ENCODE results near the gene LEFTY2. TPM values are rescaled to one million over a fixed set of nuclear protein-coding genes. Genes with fewer than 3 reads are reported as not detected.
"Not testable (repeated sequence)": the region's sequence is repeated elsewhere in the genome, so short reads cannot be mapped to it uniquely, and the experiment has no call there.

LEFTY2 gene
- total RNA-seq, 1 experiment from 2014 or later, result not detected

DNA sequence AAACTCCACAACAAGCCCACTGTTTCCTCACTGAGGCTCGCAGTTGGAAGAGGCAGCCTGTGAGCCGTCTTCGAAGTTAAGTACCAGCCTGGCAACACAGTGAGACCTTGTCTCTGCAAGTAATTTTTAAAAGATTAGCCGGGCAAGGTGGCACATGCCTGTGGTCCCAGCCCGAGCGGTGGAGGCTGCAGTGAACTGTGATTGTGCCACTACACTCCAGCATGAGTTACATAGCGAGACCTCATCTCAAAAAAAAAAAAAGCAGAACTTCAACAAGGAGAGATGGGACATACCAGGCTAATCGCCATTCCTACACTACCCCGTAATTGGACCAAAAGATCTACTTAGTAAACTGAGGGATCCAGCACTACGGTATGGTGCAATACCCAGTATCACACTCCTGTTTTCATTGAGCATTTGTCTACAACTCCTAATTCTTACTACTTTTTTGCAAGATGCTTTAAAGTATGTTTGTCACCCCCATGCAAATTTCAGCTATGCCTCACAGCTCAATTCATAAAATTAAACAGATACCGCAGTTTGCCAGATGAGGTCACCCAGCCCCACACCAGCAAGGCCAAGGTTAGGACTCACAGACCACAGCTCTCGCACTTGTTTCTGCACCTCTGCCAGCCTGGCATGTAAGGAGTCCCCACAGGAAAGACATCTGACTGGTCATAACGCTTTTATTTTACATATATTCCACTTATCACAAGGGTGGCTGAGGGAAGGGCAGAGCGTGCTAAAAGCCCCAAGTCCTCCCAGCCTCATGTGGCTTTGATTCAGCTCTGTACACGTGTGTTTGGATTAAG is 37.1 kb upstream of the LEFTY2 start:
- POLR2A ChIA-PET (ENCODE audit: unreplicated experiment), result no interaction called here
- intact Hi-C loops (cut with micrococcal nuclease), result loop anchor here (5.0 to 10.0 kb wide), 2 partner anchors 131 to 653 kb away; no protein-coding TSS in a partner anchor
- Histone ChIP-seq H3K79me2 (ENCODE audit: low read length) (no peaks in the 10 kb centered on the region), H3F3A (ENCODE audit: low read length, unreplicated experiment) (peaks cover 3% of the 10 kb centered on the region), H3K27me3 (ENCODE audit: low read length) (no peaks in the 10 kb centered on the region), H3K4me2 (ENCODE audit: low read length) (no peak overlapping the region), H3K9ac (ENCODE audit: low read length) (no peak overlapping the region), H3K27ac (ENCODE audit: low read length) (no peak overlapping the region), H2AFZ (ENCODE audit: low read length) (no peak overlapping the region), H3K4me3 (ENCODE audit: low read length) (no peak overlapping the region), H3K9me2 (replicated peaks; ENCODE audit: low read length) (no peaks in the 10 kb centered on the region), H3K4me1 (ENCODE audit: insufficient read depth, low read length) (peaks cover 2% of the 10 kb centered on the region; the same call in 1 of the 2 replicates), H3K9me3 (ENCODE audit: low read length) (no peaks in the 10 kb centered on the region), H3K36me3 (ENCODE audit: low read depth, low read length) (peaks cover 29% of the 10 kb centered on the region), H4K20me1 (ENCODE audit: low read length) (no peaks in the 10 kb centered on the region)
- TF ChIP-seq EZH2 (IDR thresholded peaks at IDR 0.05; ENCODE audit: low read length, unreplicated experiment), result no peak
- TF ChIP-seq, protein P1, sequence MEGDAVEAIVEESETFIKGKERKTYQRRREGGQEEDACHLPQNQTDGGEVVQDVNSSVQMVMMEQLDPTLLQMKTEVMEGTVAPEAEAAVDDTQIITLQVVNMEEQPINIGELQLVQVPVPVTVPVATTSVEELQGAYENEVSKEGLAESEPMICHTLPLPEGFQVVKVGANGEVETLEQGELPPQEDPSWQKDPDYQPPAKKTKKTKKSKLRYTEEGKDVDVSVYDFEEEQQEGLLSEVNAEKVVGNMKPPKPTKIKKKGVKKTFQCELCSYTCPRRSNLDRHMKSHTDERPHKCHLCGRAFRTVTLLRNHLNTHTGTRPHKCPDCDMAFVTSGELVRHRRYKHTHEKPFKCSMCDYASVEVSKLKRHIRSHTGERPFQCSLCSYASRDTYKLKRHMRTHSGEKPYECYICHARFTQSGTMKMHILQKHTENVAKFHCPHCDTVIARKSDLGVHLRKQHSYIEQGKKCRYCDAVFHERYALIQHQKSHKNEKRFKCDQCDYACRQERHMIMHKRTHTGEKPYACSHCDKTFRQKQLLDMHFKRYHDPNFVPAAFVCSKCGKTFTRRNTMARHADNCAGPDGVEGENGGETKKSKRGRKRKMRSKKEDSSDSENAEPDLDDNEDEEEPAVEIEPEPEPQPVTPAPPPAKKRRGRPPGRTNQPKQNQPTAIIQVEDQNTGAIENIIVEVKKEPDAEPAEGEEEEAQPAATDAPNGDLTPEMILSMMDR (conservative IDR thresholded peaks at IDR 0.05; ENCODE audit: low read depth, low read length), result no peak
- CTCF ChIA-PET, result interaction anchor here (0.7 to 1.0 kb wide), 2 partner anchors 10 to 87 kb away, joined by 5 read pairs; no protein-coding TSS in a partner anchor
- no TSS peak for BruUV-seq (replicated peaks)
- DNase-seq (no peak), ATAC-seq (no peak)

DNA sequence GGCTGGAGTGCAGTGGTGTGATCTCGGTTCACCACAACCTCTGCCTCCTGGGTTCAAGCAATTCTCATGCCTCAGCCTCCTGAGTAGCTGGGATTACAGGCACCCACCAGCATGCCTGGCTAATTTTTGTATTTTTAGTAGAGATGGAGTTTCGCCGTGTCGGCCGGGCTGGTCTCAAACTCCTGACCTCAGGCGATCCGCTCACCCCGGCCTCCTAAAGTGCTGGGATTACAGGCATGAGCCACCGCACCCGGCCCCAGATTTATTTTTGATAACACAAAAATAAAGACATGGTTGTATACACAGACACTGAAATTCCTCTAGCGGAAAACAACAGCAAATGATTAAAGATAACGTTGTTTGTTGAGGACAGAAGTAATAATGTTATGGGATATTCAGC is 34.1 kb upstream of the LEFTY2 start:
- H3K4me1 ChIP-seq (ENCODE audit: insufficient read depth, low read length); CTCF ChIA-PET; H3K9me3 ChIP-seq (ENCODE audit: low read length); H2AFZ ChIP-seq (ENCODE audit: low read length); H3K4me3 ChIP-seq (ENCODE audit: low read length); DNase-seq; H3K4me2 ChIP-seq (ENCODE audit: low read length); H3K27me3 ChIP-seq (ENCODE audit: low read length); H4K20me1 ChIP-seq (ENCODE audit: low read length); H3K36me3 ChIP-seq (ENCODE audit: low read depth, low read length); H3K9ac ChIP-seq (ENCODE audit: low read length); BruUV-seq (replicated peaks); H3K27ac ChIP-seq (ENCODE audit: low read length); H3K9me2 ChIP-seq (replicated peaks; ENCODE audit: low read length); H3F3A ChIP-seq (ENCODE audit: low read length, unreplicated experiment); H3K79me2 ChIP-seq (ENCODE audit: low read length); ATAC-seq: not testable (repeated sequence)
- intact Hi-C loops (cut with micrococcal nuclease), result loop anchor here (5.0 to 10.0 kb wide), 2 partner anchors 128 to 650 kb away; no protein-coding TSS in a partner anchor
- POLR2A ChIA-PET (ENCODE audit: unreplicated experiment), result interaction anchor here (0.6 kb wide), 1 partner anchor 80 kb away, joined by 5 read pairs; no protein-coding TSS in a partner anchor

DNA sequence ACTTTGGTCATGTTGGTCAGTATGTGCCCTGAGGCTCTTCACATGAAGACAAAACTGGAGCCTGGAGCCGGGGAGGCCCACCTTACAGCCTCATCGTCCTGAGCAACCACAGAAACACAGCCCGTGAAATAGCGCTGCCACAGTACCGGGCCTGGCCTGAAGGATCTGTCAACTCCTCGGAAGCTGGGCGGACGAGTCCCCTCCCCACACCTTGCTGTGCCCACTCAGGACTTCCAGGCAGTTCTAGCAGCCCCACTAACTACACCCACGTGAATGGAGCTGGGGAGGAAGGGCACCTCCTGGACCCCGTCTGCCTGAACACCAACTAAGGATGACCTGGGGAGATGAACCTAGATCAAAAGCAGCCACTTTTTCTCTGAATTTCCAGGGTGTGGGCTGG is 33.4 kb upstream of the LEFTY2 start:
- Histone ChIP-seq H3K36me3 (ENCODE audit: low read depth, low read length) (no peaks in the 10 kb centered on the region; the same call in 1 of the 2 replicates), H3F3A (ENCODE audit: low read length, unreplicated experiment) (no peaks in the 10 kb centered on the region), H3K4me2 (ENCODE audit: low read length) (no peak overlapping the region), H3K9ac (ENCODE audit: low read length) (no peak overlapping the region), H2AFZ (ENCODE audit: low read length) (no peak overlapping the region), H3K9me3 (ENCODE audit: low read length) (no peaks in the 10 kb centered on the region), H3K9me2 (replicated peaks; ENCODE audit: low read length) (no peaks in the 10 kb centered on the region), H3K4me3 (ENCODE audit: low read length) (no peak overlapping the region), H3K79me2 (ENCODE audit: low read length) (no peaks in the 10 kb centered on the region), H3K27me3 (ENCODE audit: low read length) (no peaks in the 10 kb centered on the region), H3K4me1 (ENCODE audit: insufficient read depth, low read length) (peaks cover 3% of the 10 kb centered on the region; the same call in 1 of the 2 replicates), H4K20me1 (ENCODE audit: low read length) (no peaks in the 10 kb centered on the region), H3K27ac (ENCODE audit: low read length) (no peak overlapping the region)
- ATAC-seq (no peak), DNase-seq (no peak)
- CTCF ChIA-PET, result no interaction called here
- intact Hi-C loops (cut with micrococcal nuclease), result loop anchor here (10.0 kb wide), 1 partner anchor 650 kb away; no protein-coding TSS in a partner anchor
- no TSS peak for BruUV-seq (replicated peaks)
- TF ChIP-seq EZH2 (IDR thresholded peaks at IDR 0.05; ENCODE audit: low read length, unreplicated experiment) (no peak), EZH2phosphoT487 (IDR thresholded peaks at IDR 0.05; ENCODE audit: borderline replicate concordance, low read length) (no peak)
- TF ChIP-seq, protein P1 (conservative IDR thresholded peaks at IDR 0.05; ENCODE audit: low read depth, low read length), result no peak
- POLR2A ChIA-PET (ENCODE audit: unreplicated experiment), result no interaction called here

All from PC-3 (cell line).